ENCODE data around the gene CELF2.

Gene CELF2

GRCh38 chr10:11189582-11190376, 172.1 kb downstream of the CELF2 start:
- no peaks in the 10 kb centered on the region for H3K27me3 ChIP-seq (ENCODE audit: control insufficient read depth, insufficient read depth, low read length)
- no peak overlapping the region for H3K27ac ChIP-seq
- H3K4me2 ChIP-seq (ENCODE audit: low read length) = no peak overlapping the region
- no peak overlapping the region for H3K9ac ChIP-seq
- H3K4me3 ChIP-seq (ENCODE audit: low read depth, low read length) = no peak overlapping the region
- no peaks in the 10 kb centered on the region for H3K4me1 ChIP-seq
- no peaks in the 10 kb centered on the region for H3K79me2 ChIP-seq
- no peaks in the 10 kb centered on the region for H3K9me3 ChIP-seq (ENCODE audit: control insufficient read depth, low read length)
- TF ChIP-seq CTCF (IDR thresholded peaks at IDR 0.05) = no peak
- no peak overlapping the region for H2AFZ ChIP-seq
- no peaks in the 10 kb centered on the region for H3K36me3 ChIP-seq (ENCODE audit: control insufficient read depth, insufficient read depth, low read length)

- H3K27me3 ChIP-seq (ENCODE audit: control insufficient read depth, insufficient read depth, low read length) = no peaks in the 10 kb centered on the region
- no peak overlapping the region for H3K4me3 ChIP-seq (ENCODE audit: low read depth, low read length)
- H3K9me3 ChIP-seq (ENCODE audit: control insufficient read depth, low read length) = no peaks in the 10 kb centered on the region
- H3K4me1 ChIP-seq = no peaks in the 10 kb centered on the region
- no peak overlapping the region for H3K9ac ChIP-seq
- no peak overlapping the region for H2AFZ ChIP-seq
- no peaks in the 10 kb centered on the region for H3K79me2 ChIP-seq
- H3K36me3 ChIP-seq (ENCODE audit: control insufficient read depth, insufficient read depth, low read length) = no peaks in the 10 kb centered on the region
- no peak overlapping the region for H3K27ac ChIP-seq
- TF ChIP-seq CTCF (IDR thresholded peaks at IDR 0.05) = no peak
- no peak overlapping the region for H3K4me2 ChIP-seq (ENCODE audit: low read length)
Measured at GRCh38 chr10:11191190-11191589, 173.5 kb downstream of the CELF2 start.

GRCh38 chr10:11191678-11192077, 174.0 kb downstream of the CELF2 start:
- Histone ChIP-seq H3K9me3 (ENCODE audit: control insufficient read depth, low read length) (no peaks in the 10 kb centered on the region), H3K4me1 (no peaks in the 10 kb centered on the region), H3K27ac (no peak overlapping the region), H2AFZ (no peak overlapping the region), H3K27me3 (ENCODE audit: control insufficient read depth, insufficient read depth, low read length) (no peaks in the 10 kb centered on the region), H3K79me2 (no peaks in the 10 kb centered on the region), H3K4me3 (ENCODE audit: low read depth, low read length) (no peak overlapping the region), H3K36me3 (ENCODE audit: control insufficient read depth, insufficient read depth, low read length) (no peaks in the 10 kb centered on the region), H3K4me2 (ENCODE audit: low read length) (no peak overlapping the region), H3K9ac (no peak overlapping the region)
- TF ChIP-seq CTCF (IDR thresholded peaks at IDR 0.05) = no peak

- no peak for TF ChIP-seq CTCF (IDR thresholded peaks at IDR 0.05)
- Histone ChIP-seq H3K36me3 (ENCODE audit: control insufficient read depth, insufficient read depth, low read length) (no peaks in the 10 kb centered on the region), H2AFZ (no peak overlapping the region), H3K4me1 (no peaks in the 10 kb centered on the region), H3K9me3 (ENCODE audit: control insufficient read depth, low read length) (no peaks in the 10 kb centered on the region), H3K27ac (no peak overlapping the region), H3K27me3 (ENCODE audit: control insufficient read depth, insufficient read depth, low read length) (no peaks in the 10 kb centered on the region), H3K9ac (no peak overlapping the region), H3K79me2 (no peaks in the 10 kb centered on the region), H3K4me3 (ENCODE audit: low read depth, low read length) (no peak overlapping the region), H3K4me2 (ENCODE audit: low read length) (no peak overlapping the region)
Measured at GRCh38 chr10:11192304-11193000, 174.8 kb downstream of the CELF2 start.

All from parathyroid adenoma (tissue), 2 donors.